ENCODE data around the gene THADA.

The THADA gene

DNA sequence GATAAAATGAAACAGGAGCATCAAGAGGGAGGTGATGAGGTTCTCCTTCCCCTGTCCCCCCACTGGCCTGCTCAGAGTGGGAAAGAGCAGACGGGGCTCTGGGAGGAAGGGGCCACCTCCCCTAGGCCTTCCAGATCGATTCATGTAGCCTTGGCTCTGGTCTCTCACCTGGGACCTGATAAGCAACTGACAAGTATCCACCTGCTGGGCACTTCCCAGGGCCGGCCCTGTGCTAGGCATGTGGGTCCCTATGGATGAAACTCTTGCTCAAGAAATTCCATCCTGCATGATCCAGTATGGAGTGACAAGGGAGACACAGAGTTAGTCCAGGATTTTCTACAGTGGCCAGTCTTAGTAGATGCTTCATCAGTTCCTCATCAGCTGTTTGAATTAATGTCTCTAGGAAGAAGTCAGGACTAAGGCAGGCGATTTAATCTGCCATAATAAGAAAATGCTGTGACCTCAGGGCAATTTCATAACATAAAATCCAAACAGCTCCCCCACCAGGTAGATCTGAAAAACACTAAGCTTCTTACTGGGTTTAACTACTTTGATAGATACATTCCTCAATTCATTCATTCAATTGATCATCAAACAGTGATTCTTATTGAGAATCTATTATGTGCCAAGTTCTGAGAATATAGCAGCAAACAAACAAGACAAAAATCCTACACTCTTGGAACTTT lies 324.8 kb downstream of the THADA start:
- no peaks in the 10 kb centered on the region for H3K9me3 ChIP-seq (ENCODE audit: control insufficient read depth in 2 of 2, low read length in 2 of 2)
- no peak overlapping the region for H3K9ac ChIP-seq (ENCODE audit: low read length in 2 of 2)
- H3K36me3 ChIP-seq (ENCODE audit: control insufficient read depth in 2 of 2, insufficient read depth in 2 of 2, low read length in 2 of 2): peaks cover 0 to 2% of the 10 kb centered on the region in 2 donors
- peaks cover 50% of the 10 kb centered on the region for H3K4me1 ChIP-seq (ENCODE audit: control insufficient read depth, insufficient read depth, low read length)
- no peak overlapping the region for H3K4me3 ChIP-seq (ENCODE audit: low read length in 2 of 2)
- H3K27ac ChIP-seq (ENCODE audit: low read length): no peak overlapping the region
- H3K27me3 ChIP-seq (ENCODE audit: control insufficient read depth in 1 of 2, insufficient read depth in 2 of 2, low read length in 2 of 2): no peaks in the 10 kb centered on the region

DNA sequence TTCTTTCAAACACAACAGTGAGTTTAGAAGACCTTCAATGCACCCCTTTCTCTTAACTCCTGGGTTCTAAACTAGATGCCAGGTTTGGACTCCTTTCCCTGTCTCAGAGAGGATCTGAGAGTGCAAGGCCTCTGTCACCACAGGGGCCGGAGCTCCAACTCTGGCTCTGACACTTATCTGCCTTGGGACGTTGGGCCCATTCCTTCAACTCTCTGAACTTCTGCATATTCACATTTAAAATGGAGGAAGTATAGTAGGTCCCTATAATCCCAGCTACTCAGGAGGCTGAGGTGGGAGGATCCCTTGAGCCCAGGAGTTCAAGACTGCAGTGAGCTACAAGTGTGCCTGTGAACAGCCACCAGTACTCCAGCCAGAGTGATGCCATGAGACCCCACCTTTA lies 325.4 kb downstream of the THADA start:
- no peak overlapping the region for H3K9ac ChIP-seq (ENCODE audit: low read length in 2 of 2)
- peaks cover 51% of the 10 kb centered on the region for H3K4me1 ChIP-seq (ENCODE audit: control insufficient read depth, insufficient read depth, low read length)

DNA sequence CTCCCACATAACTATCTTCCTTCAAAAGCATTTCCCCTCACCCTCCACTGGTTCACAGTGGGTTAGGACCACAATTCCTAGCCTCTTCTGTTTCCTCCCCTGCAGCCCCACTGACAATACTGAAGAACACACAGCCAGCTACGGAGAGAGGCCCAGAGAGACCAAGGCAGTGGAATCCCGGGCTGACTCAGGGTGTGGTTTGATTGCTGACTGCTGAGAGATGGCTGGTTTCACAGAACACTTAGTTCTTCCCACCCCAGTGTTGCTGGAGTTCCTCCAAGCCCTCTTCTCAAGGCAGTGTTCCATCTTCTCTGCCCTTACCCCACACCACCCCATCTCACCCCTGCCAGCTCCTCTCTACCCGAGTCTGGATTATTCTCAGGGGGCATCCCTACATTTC lies 326.1 kb downstream of the THADA start:
- Histone ChIP-seq H3K4me3 (ENCODE audit: low read length in 2 of 2) (peak overlapping the region in 1 of 2 donors; percentile 54), H3K27me3 (ENCODE audit: control insufficient read depth in 1 of 2, insufficient read depth in 2 of 2, low read length in 2 of 2) (no peaks in the 10 kb centered on the region), H3K27ac (ENCODE audit: low read length) (peak overlapping the region; percentile 67), H3K9ac (ENCODE audit: low read length in 2 of 2) (no peak overlapping the region), H3K4me1 (ENCODE audit: control insufficient read depth, insufficient read depth, low read length) (peaks cover 57% of the 10 kb centered on the region), H3K9me3 (ENCODE audit: control insufficient read depth in 2 of 2, low read length in 2 of 2) (no peaks in the 10 kb centered on the region), H3K36me3 (ENCODE audit: control insufficient read depth in 2 of 2, insufficient read depth in 2 of 2, low read length in 2 of 2) (peaks cover 0 to 2% of the 10 kb centered on the region in 2 donors)

More for the DNA sequence above, 325.4 kb downstream of the THADA start:
- Histone ChIP-seq H3K27ac (ENCODE audit: low read length) (peak overlapping the region; percentile 67), H3K4me3 (ENCODE audit: low read length in 2 of 2) (no peak overlapping the region), H3K27me3 (ENCODE audit: control insufficient read depth in 1 of 2, insufficient read depth in 2 of 2, low read length in 2 of 2) (no peaks in the 10 kb centered on the region), H3K36me3 (ENCODE audit: control insufficient read depth in 2 of 2, insufficient read depth in 2 of 2, low read length in 2 of 2) (peaks cover 0 to 2% of the 10 kb centered on the region in 2 donors), H3K9me3 (ENCODE audit: control insufficient read depth in 2 of 2, low read length in 2 of 2) (no peaks in the 10 kb centered on the region)

DNA sequence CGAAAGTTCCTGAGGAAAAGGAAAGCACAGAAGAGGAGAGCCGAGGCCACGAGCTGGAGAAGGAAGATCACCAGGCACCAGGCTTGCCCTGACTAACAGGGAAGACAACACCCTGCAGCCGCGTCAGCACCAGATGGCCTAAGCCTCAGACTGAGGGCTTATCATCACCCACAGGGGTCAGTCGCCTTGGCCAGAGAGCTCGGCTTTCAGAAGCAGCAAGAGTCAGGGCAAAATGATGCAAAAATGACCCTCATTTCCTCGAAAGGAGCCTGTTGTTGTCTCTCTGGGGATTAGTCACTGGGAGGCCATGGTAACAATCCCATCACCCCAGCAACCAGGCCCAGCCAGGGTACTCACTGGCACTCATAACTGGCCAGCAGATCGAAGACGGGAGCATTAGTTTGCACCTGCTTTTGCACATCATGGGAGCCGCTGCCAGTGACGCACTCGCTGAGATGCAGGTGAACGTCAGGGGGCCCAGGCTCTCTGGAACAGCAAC lies 326.7 kb downstream of the THADA start:
- peaks cover 63% of the 10 kb centered on the region for H3K4me1 ChIP-seq (ENCODE audit: control insufficient read depth, insufficient read depth, low read length)
- H3K4me3 ChIP-seq (ENCODE audit: low read length in 2 of 2): peak overlapping the region in 1 of 2 donors; percentile 54
- peak overlapping the region; percentile 27 to 47 for H3K9ac ChIP-seq (ENCODE audit: low read length in 2 of 2)
- H3K36me3 ChIP-seq (ENCODE audit: control insufficient read depth in 2 of 2, insufficient read depth in 2 of 2, low read length in 2 of 2): peaks cover 0 to 2% of the 10 kb centered on the region in 2 donors
- no peaks in the 10 kb centered on the region for H3K27me3 ChIP-seq (ENCODE audit: control insufficient read depth in 1 of 2, insufficient read depth in 2 of 2, low read length in 2 of 2)
- no peaks in the 10 kb centered on the region for H3K9me3 ChIP-seq (ENCODE audit: control insufficient read depth in 2 of 2, low read length in 2 of 2)
- peak overlapping the region; percentile 67 for H3K27ac ChIP-seq (ENCODE audit: low read length)

DNA sequence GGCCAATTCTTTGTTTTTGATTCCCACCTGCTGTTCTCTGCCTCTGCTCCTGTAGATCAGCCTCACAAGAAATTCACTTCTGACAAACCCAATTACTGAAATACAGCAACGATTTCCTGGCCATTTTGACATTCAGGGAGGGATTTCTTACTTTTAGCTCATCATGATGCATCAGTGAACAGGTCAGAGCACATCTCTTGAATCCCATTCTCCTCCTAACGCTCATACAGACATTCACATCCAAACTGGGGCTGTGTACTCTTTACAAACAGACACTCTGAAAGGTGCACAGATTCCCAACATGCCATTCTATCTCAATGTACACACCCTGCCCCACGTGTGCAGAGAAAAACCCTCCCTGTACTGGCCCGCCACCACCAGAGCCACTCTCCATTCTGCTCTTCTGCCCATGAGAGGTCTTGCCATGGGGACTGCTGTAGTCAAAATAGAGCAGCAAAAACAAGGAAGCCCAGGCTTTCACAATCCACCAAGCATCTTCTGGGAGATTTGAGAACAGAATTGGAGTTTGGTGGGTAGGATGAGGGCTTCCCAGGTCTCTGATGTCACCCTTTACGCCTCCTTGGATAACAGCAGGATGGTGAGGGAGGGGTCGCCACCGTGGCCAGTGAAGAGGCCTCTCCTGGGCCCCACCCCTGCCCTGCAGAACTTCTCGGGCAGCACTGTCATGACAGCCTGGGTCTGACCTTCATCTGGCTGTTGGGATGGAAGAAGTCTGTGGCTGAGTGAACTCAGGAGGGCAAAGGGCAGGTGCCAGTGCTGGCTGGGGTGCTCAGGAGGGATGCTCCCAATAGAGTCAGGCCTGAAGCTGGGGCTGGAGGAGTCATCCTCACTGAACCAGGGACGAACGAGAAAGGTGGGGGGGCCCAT lies 327.5 kb downstream of the THADA start:
- Histone ChIP-seq H3K27me3 (ENCODE audit: control insufficient read depth in 1 of 2, insufficient read depth in 2 of 2, low read length in 2 of 2) (no peaks in the 10 kb centered on the region), H3K36me3 (ENCODE audit: control insufficient read depth in 2 of 2, insufficient read depth in 2 of 2, low read length in 2 of 2) (peaks cover 0 to 2% of the 10 kb centered on the region in 2 donors), H3K9ac (ENCODE audit: low read length in 2 of 2) (peak overlapping the region; percentile 27 to 47), H3K4me1 (ENCODE audit: control insufficient read depth, insufficient read depth, low read length) (peaks cover 58% of the 10 kb centered on the region), H3K27ac (ENCODE audit: low read length) (peak overlapping the region; percentile 67), H3K4me3 (ENCODE audit: low read length in 2 of 2) (peak overlapping the region in 1 of 2 donors; percentile 54), H3K9me3 (ENCODE audit: control insufficient read depth in 2 of 2, low read length in 2 of 2) (no peaks in the 10 kb centered on the region)

DNA sequence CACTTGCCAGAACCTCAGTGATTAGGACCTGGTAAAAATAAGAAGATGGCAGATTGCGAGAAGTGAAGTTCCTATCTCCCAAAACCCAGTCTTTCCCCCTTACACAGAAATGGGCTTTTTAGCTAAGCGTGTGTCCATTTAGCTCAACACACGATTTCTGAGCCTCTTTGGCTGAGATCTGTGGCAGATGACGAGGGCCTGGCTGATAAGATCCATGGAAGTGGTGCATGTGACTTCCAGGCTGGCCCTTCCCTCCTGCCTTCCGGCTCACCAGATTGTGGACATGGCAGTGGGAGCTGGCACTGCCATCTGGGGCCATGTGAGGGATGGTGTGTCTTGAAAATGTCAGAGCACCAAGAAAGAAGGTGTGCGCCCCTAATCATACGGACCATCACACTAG lies 328.5 kb downstream of the THADA start:
- H3K4me3 ChIP-seq (ENCODE audit: low read length in 2 of 2): no peak overlapping the region
- no peaks in the 10 kb centered on the region for H3K27me3 ChIP-seq (ENCODE audit: control insufficient read depth in 1 of 2, insufficient read depth in 2 of 2, low read length in 2 of 2)
- H3K4me1 ChIP-seq (ENCODE audit: control insufficient read depth, insufficient read depth, low read length): peaks cover 57% of the 10 kb centered on the region
- H3K9ac ChIP-seq (ENCODE audit: low read length in 2 of 2): no peak overlapping the region
- no peak overlapping the region for H3K27ac ChIP-seq (ENCODE audit: low read length)
- H3K36me3 ChIP-seq (ENCODE audit: control insufficient read depth in 2 of 2, insufficient read depth in 2 of 2, low read length in 2 of 2): peaks cover 0 to 2% of the 10 kb centered on the region in 2 donors
- no peaks in the 10 kb centered on the region for H3K9me3 ChIP-seq (ENCODE audit: control insufficient read depth in 2 of 2, low read length in 2 of 2)

DNA sequence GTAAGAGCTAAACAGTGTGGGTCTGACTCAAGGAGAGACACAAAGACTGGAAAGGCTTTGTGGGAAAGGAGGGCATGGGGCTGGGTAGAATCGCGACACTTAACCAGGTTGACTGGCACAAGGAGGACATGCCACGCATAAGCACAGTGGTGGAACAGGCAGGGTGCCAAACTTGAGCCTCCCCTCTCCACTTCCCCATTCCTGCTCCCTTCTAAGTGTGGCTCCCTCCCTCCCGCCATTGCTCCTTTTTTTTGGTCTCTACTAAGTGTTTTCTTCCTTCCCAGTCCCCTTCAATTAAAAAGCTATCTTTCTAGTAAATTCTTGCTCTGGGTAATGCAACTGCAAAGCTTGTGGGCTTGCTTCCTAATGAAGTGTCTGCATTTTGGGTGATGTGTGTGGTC lies 329.1 kb downstream of the THADA start:
- Histone ChIP-seq H3K27me3 (ENCODE audit: control insufficient read depth in 1 of 2, insufficient read depth in 2 of 2, low read length in 2 of 2) (no peaks in the 10 kb centered on the region), H3K36me3 (ENCODE audit: control insufficient read depth in 2 of 2, insufficient read depth in 2 of 2, low read length in 2 of 2) (no peaks in the 10 kb centered on the region), H3K9ac (ENCODE audit: low read length in 2 of 2) (no peak overlapping the region), H3K27ac (ENCODE audit: low read length) (peak overlapping the region; percentile 11), H3K4me1 (ENCODE audit: control insufficient read depth, insufficient read depth, low read length) (peaks cover 57% of the 10 kb centered on the region), H3K4me3 (ENCODE audit: low read length in 2 of 2) (no peak overlapping the region), H3K9me3 (ENCODE audit: control insufficient read depth in 2 of 2, low read length in 2 of 2) (no peaks in the 10 kb centered on the region)

DNA sequence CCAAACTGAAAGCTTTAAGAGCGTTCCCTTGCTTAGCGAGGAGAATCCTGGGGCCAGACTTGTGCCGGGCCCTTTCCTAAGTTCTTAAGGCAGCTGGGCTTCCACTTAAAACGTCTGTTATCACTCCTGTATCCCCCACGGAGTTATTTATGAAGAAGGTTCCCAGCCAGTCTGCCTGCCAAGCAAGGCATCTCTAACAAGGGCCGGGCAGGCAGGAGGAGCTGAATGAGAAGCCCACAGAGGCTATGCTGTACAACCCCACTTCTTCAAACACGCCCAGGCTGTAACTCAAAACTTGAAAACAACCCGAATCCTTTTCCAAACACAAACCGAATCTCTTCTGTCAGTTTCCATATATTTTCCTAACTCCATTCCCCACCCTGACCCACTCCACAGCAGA lies 330.4 kb downstream of the THADA start:
- H3K9ac ChIP-seq (ENCODE audit: low read length in 2 of 2): peak overlapping the region; percentile 59 to 71
- H3K4me3 ChIP-seq (ENCODE audit: low read length in 2 of 2): peak overlapping the region; percentile 5 to 52
- no peaks in the 10 kb centered on the region for H3K9me3 ChIP-seq (ENCODE audit: control insufficient read depth in 2 of 2, low read length in 2 of 2)
- H3K27me3 ChIP-seq (ENCODE audit: control insufficient read depth in 1 of 2, insufficient read depth in 2 of 2, low read length in 2 of 2): no peaks in the 10 kb centered on the region
- H3K27ac ChIP-seq (ENCODE audit: low read length): peak overlapping the region; percentile 78
- H3K4me1 ChIP-seq (ENCODE audit: control insufficient read depth, insufficient read depth, low read length): peaks cover 56% of the 10 kb centered on the region
- H3K36me3 ChIP-seq (ENCODE audit: control insufficient read depth in 2 of 2, insufficient read depth in 2 of 2, low read length in 2 of 2): no peaks in the 10 kb centered on the region

DNA sequence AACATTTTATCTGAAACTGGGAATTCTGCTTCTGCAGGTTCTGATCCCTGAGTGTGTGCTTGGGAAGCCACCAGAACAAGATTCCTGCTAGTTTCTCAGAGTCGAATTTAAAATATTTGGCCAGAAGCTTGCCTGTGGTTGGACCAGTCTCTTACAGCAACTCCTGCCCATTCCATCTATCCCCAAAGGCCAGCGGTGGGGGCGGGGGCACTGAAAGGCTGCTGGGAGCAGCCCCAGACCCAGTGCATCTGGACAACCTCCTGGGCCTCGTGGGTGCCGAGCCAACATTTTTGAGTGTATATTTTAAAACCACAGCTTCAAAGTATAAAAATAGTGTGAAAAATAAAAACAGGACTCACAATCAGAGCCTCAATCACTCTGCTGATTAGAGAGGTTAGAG lies 330.8 kb downstream of the THADA start:
- peaks cover 52% of the 10 kb centered on the region for H3K4me1 ChIP-seq (ENCODE audit: control insufficient read depth, insufficient read depth, low read length)
- H3K27ac ChIP-seq (ENCODE audit: low read length): peak overlapping the region; percentile 78
- H3K36me3 ChIP-seq (ENCODE audit: control insufficient read depth in 2 of 2, insufficient read depth in 2 of 2, low read length in 2 of 2): no peaks in the 10 kb centered on the region
- H3K9ac ChIP-seq (ENCODE audit: low read length in 2 of 2): peak overlapping the region; percentile 59 to 71
- H3K9me3 ChIP-seq (ENCODE audit: control insufficient read depth in 2 of 2, low read length in 2 of 2): no peaks in the 10 kb centered on the region
- peak overlapping the region; percentile 5 to 52 for H3K4me3 ChIP-seq (ENCODE audit: low read length in 2 of 2)
- H3K27me3 ChIP-seq (ENCODE audit: control insufficient read depth in 1 of 2, insufficient read depth in 2 of 2, low read length in 2 of 2): no peaks in the 10 kb centered on the region

DNA sequence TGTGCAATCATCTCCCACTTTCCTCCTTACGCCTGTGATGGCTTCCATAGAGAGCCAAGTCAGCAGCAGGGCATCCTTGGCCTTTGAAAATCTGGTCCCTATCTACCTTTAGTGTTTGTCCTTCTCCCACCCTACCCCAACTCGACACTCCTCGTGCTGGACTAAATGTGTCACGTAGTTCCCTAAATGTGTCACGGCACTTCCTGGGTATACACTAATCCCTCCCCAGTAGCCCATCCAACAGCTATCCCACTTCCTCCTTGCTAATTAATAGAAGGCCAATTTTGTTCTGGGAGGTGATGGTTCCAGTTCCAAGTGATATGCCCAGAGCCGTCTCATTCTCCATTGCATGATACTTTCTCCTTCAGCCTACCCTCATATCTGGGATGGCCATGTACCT lies 332.9 kb downstream of the THADA start:
- H3K27me3 ChIP-seq (ENCODE audit: control insufficient read depth in 1 of 2, insufficient read depth in 2 of 2, low read length in 2 of 2): no peaks in the 10 kb centered on the region
- H3K9me3 ChIP-seq (ENCODE audit: control insufficient read depth in 2 of 2, low read length in 2 of 2): no peaks in the 10 kb centered on the region
- no peak overlapping the region for H3K27ac ChIP-seq (ENCODE audit: low read length)
- H3K36me3 ChIP-seq (ENCODE audit: control insufficient read depth in 2 of 2, insufficient read depth in 2 of 2, low read length in 2 of 2): no peaks in the 10 kb centered on the region
- peaks cover 34% of the 10 kb centered on the region for H3K4me1 ChIP-seq (ENCODE audit: control insufficient read depth, insufficient read depth, low read length)
- H3K9ac ChIP-seq (ENCODE audit: low read length in 2 of 2): no peak overlapping the region
- H3K4me3 ChIP-seq (ENCODE audit: low read length in 2 of 2): no peak overlapping the region

Measured in stomach smooth muscle (tissue), 2 donors.